ENCODE results near the gene SERPINA12.
"Not testable (repeated sequence)": the region's sequence is repeated elsewhere in the genome, so short reads cannot be mapped to it uniquely, and the experiment has no call there.

The SERPINA12 gene

GRCh38 chr14:94536836-94537235 is 27.6 kb upstream of the SERPINA12 start:
- DNase-seq, result no peak

DNA sequence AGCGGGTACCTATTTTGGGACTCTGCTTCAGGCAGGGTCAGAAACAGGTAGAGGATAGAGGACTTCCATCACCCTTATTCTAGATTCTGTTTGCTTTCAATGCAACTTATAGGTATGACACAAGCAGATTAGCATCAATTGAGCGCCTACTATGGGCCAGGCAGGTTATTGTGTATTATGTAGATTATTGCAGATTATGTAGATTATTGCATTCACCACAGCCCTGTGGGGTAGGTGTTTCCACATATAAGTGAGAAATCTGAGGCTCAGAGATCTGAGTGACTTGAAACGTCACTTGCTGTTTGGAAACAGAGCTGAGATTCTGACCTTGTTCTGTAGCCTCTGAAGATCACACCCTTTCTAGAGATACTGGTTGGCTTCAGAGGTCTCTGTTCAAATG is 26.2 kb upstream of the SERPINA12 start:
- no peak for DNase-seq

- no peak for DNase-seq
Observed at GRCh38 chr14:94532447-94532846, 23.2 kb upstream of the SERPINA12 start.

DNA sequence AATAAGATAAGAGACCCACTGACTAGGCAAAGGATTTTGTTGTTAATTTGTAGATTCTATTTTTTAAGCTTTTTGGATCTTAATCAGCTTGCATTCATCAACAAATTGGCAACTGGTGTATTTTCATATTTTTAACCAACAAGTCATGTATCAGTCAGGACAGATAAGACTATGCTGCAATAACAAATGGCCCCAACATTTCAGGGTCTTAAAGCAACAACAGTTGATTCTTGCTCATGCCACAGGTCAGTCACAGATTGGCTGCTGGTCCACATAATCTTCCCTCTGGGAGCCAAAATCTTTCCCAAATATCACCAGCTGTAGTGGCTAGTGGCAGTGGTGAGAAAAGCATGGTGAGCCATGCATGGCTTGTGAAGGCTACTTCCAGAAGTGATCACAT is 21.9 kb upstream of the SERPINA12 start:
- DNase-seq, result no peak

DNA sequence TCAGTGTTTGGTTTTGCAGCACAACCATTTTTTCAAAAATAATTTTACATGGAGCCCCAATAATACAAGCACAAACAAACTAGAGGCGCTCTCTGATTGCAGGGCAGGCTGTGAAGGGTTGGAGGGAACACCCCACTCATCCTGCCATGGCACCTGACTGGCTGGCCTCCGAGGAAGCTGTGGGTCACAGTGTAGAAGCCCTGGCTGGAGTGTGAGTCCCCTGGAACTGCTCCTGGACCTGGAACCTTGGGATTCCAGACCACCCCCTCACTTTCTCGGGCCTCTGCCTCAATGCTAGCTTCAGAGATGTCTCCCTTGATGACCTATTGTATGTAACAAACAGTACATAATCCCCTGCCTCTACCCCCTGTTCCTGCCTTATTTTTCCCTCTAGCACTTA is 14.8 kb upstream of the SERPINA12 start:
- DNase-seq, result no peak

DNA sequence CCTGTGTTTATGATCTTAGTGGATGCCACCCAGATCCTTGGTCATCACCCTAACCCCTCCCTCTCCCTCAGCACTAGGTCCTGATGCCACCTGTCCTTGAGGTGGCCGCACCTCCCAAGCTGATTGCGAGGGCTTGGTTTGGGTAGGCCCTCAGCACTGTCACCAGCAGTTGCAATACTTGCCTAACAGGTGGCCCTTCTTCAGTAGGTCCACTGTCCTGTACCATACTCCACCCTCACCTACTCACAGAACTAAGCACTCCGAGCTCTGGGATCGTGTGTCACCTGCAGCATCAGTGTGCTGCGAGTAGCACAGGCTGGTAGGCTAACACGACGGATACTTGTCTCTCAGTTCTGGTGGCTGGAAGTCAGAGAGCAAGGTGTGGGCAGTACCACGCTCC is 14.0 kb upstream of the SERPINA12 start:
- no peak for DNase-seq

DNA sequence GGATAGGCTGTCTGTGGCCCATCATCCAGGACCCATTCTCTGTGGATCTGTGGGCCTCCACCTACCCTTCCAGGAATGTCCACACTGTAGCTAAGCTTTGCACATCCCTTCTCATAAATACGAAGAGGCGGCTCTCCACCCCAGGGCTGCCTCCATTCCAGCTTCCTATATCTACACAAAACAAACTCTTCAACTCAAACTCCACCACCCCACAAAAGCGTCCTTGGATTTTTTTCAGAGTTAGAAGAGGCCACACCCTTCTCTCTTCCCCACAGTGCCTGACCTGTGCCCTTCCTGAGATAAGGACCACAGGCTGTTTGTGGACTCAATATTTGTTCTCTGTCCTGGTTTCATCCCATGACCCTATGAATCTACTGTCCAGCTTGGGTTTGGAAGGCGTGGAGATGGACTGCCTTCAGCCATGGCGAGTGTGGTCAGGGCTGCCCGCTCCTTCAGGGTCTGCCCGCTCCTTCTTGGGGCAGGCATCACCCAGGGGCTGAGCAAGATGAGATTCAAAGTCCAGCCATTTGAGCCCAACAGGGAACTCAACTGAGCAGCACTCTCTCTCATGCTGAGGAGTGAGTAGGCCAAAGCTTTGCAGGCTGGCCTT is 13.0 kb upstream of the SERPINA12 start:
- DNase-seq, result no peak

DNA sequence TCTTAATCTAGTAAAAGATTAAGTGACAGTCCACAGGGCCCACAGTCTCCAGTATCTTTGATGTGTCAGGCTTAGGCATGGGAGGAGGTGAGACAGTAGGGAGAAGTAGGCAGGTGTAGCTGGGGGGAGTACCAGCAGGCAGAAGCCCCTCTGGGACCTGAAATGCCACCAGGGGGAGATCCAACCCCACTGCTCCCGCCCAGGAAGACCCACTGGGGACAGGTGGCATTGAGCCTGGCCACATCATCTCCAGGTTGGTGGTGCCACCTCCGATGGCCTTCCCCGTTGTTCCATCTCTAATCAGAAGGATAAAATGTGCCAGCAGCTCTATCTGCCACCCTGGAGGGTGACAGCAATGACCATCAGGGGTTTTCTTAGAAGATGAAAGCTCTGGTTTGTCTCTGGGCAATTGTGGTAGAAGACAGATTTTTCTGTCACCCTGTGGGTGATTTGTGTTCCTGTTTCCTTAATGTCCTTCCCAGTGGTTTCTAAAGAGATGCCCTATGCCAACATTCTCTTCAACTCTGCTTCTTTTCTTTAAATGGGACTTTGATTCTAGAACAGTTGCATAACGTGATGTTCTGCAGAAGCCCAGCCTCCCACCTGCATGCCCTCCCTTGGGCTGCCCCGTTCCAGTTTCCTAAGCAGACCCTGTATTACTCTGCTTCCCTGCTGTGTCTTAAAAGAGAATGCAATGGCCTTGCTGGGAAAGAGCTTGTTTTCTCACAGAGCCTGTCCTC is 12.3 kb upstream of the SERPINA12 start:
- no peak for DNase-seq

DNA sequence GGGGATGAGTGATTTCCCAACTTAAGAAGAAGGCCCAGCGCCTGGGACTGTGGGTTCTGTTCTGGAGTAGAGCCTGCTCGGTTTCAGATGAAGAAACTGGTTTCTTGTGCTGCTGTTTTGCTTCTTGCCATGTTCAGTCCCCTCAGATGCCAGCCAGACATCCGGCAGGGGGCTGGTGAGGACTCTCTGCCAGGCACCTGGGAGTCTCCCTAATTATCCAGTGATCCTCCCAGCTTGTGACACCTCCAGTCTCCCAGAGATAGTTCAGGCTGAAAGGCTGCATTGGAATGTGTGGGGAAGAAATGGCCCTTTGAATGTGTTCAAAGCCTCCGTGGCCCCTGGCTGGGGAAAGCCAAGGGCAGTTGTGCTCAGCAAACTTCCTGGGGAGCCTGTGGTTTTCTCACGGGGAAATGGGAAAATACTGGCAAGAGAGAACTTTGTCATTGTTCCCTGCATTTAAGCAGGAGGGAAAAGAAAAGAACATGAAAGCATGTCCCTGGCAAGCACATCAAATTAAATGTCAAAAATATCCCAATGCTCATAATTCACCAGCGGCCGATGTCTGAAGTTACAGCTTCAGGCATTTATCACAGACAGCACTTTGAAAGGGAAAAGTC is 8.5 kb upstream of the SERPINA12 start:
- DNase-seq, result no peak

GRCh38 chr14:94517248-94517640 is 8.0 kb upstream of the SERPINA12 start:
- no peak for DNase-seq

DNA sequence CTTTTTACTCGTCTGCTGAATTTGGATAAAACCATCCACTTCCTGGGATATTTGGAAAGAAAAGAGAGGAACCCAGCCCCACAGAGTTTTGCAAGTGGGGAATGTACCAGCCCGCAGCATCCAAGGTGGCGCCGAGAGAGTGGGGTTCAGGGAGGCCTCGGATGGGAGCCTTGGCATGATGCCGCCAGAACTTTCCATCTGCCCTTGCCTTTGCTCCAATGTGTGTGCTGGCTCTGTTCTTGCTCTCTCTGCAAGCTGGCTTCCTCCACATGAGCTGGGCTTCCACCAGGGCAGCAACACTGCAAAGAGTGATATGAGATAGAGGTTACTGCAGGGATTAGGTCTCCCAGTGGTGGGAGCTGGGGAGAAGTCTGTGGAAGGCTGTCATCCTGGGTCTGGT is 6.6 kb upstream of the SERPINA12 start:
- DNase-seq, result no peak

DNA sequence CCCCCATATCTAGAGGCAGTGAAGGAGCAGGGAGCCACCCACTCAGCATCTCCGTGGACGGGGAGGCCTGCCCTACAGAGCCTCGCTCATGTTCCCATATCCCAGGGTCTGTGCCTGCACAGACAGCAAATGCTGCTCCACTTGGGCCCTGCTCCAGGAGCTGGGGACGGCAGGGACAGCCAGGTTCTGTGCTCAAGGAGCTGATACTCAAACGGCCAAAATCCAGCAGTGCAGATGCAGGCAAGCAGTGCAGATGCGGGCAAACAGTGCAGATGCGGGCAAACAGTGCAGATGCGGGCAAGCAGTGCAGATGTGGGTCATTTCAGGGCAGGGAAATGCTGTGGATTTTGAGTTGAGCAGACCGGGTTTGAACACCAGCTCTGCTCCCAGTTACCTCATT is 6.2 kb upstream of the SERPINA12 start:
- DNase-seq, result no peak

GRCh38 chr14:94514351-94514750 is 5.1 kb upstream of the SERPINA12 start:
- no peak for DNase-seq

DNA sequence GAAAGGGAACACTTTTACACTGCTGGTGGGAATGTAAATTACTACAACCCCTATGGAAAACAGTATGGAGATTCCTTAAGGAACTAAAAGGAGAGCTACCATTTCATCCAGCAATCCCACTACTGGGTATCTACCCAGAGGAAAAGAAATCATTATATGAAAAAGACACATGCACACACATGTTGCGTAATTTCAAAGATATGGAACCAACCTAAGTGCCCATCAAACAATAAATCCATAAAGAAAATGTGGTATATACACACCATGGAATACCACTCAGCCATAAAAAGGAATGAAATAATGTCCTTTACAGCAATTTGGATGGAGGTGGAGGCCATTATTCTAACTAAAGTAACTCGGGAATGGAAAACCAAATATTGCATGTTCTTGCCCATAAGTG is 1.2 kb upstream of the SERPINA12 start:
- not testable (repeated sequence) for DNase-seq

DNA sequence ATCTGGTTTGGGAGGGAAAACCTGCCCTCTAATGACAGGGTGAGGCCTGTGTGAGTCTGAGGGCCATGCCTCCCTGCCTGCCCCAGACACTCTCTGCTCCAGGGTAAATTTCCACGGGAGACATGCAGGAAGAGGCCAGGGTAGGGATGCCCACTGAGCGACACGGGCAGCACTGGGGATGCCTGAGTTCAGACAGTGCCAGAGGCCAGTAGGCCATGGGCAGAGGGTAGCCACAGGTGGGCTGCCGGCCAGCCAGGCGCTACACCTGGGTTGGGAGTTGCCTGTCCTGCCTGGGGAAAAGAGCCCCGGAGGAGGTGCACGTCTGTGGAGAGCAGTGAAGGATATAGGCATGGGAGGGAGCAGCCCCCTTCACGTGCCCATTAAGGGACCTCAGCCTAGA is 3.6 kb downstream of the SERPINA12 start:
- no peak for DNase-seq

GRCh38 chr14:94505206-94505605 is 4.1 kb downstream of the SERPINA12 start:
- no peak for DNase-seq

- DNase-seq, result no peak
Observed at GRCh38 chr14:94501588-94502516, 7.4 kb downstream of the SERPINA12 start.

DNA sequence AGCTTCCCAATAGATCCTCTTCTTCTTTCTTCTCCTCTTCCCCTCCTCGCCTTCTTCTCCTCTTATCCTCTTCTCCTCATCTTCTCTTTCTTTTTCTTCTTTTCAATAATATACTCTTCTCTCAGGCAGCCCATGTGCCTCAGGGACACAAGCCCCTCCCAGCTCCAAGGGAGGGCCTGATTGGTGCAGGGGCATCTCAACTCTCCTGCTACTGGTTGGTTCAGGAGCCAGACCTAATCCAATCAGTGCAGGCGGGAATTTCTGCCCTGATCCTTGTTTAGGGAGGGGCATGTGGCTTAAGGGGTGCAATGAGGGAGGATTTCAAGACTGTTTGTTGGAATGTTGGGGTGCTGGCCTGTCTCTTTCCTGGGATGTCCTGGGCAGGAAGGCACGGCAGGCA is 9.0 kb downstream of the SERPINA12 start:
- no peak for DNase-seq

GRCh38 chr14:94499673-94500072 is 9.6 kb downstream of the SERPINA12 start:
- no peak for DNase-seq

DNA sequence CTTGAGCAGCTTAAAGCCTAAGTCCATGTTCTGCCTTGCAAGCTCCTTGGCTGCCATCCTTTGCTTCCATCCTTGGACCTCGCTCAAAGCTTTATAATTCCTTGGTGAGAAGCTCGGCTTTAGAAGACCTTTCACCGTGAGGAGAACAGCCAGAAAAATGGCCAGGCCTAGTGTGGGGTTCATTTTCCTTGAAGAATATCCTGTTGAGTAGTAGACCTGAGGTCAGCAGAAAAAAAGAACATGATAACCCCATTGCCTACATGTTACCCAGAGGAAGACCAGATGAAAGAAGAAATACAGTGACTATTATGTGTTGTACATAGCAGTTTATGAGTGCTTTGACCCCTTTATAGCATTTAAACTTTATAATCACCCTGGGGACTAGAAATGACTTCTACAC is 11.1 kb downstream of the SERPINA12 start:
- DNase-seq, result no peak

- no peak for DNase-seq
Observed at GRCh38 chr14:94494085-94494484, 15.2 kb downstream of the SERPINA12 start.

DNA sequence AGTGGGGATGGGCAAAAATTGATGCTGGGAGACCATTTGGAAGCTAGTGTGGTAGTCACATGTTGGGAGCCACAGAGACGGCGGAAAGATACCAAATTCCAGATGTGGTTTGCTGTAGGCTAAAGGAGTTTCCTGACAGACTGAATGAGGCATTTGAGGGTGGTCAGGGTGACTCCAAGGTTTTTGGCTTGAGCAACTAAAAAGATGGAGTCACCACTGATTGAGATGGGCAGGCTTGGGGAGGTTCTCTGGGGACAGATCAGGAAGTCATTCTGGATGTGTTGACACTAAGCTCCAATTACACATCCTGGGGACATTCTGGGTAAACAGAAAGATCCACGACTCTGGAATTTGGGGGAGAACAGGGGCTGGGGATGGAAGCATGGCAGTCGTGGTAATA is 17.8 kb downstream of the SERPINA12 start:
- DNase-seq, result no peak

DNA sequence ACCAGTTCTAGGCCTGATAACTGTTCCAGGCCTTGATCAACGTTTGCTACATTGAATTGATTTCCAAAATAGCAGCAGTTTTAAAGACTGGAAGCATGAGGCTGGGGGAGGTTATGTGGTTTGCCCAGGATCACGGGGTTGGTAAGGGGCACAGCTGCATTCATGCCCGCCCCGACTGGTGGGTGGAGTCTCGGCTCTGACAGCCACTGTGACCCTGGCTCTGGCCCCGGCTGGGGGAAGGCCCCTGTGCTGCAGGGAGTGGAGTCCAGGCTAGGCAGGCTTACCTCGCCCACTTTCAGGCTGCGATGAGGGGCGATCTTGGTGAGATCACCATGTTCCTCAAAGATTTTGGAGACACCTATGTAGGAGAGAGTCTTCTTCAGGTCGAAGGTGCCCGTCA is 19.9 kb downstream of the SERPINA12 start:
- DNase-seq, result no peak
